G401 (cell line): ENCODE data around the gene OR9Q2. TPM values are rescaled to one million over a fixed set of nuclear protein-coding genes. Genes with fewer than 3 reads are reported as not detected.
"Not testable (repeated sequence)": the region's sequence is repeated elsewhere in the genome, so short reads cannot be mapped to it uniquely, and the experiment has no call there.

Experiments used
- DNase-seq: peaks from one replicate; pipeline ENCODE4 v3.0.0-alpha.2; 2015; ENCODE audit warnings: low spot score
- in situ Hi-C: cut with HindIII; loops from 2 replicates; pipeline ENCODE4 v1.10.0; 2016; ENCODE audit warnings: low sequenced_read_pairs, mixed read lengths
- total RNA-seq: library from RNA; depleted of rRNA; stranded (reverse); fragments of >200 nt; shearing (Covaris generic); gene quantifications from 2 replicates; pipeline ENCODE4 v1.2.3, GENCODE V29; 2014; rRNA removed

Gene OR9Q2
- total RNA-seq: not detected in 2 replicates

GRCh38 chr11:58188770-58189169 is at the start of gene OR9Q2:
OR9Q2 (plus strand) TSS chr11:58189070; CDS start chr11:58190491, 1,421 bp downstream.
- no peak for DNase-seq
- in situ Hi-C loops: no loop called here

- in situ Hi-C loops: no loop called here
- DNase-seq: peak; percentile 20
Measured at GRCh38 chr11:58142761-58143160, 46.1 kb upstream of the OR9Q2 start.

GRCh38 chr11:58152781-58153180 is 36.1 kb upstream of the OR9Q2 start:
- in situ Hi-C loops: no loop called here
- no peak for DNase-seq

GRCh38 chr11:58164389-58164788 is 24.5 kb upstream of the OR9Q2 start:
- in situ Hi-C loops: no loop called here
- DNase-seq: no peak

- in situ Hi-C loops: no loop called here
- DNase-seq: no peak
Measured at GRCh38 chr11:58164990-58165389, 23.9 kb upstream of the OR9Q2 start.

GRCh38 chr11:58165504-58166106 is 23.3 kb upstream of the OR9Q2 start:
- DNase-seq: no peak
- in situ Hi-C loops: no loop called here

GRCh38 chr11:58177409-58178054 is 11.3 kb upstream of the OR9Q2 start:
- in situ Hi-C loops: no loop called here
- no peak for DNase-seq

GRCh38 chr11:58178444-58178843 is 10.4 kb upstream of the OR9Q2 start:
- in situ Hi-C loops: no loop called here
- DNase-seq: no peak

- in situ Hi-C loops: no loop called here
- no peak for DNase-seq
Measured at GRCh38 chr11:58179648-58180047, 9.2 kb upstream of the OR9Q2 start.

GRCh38 chr11:58186938-58187337 is 1.9 kb upstream of the OR9Q2 start:
- DNase-seq: no peak
- in situ Hi-C loops: no loop called here

- DNase-seq: no peak
- in situ Hi-C loops: no loop called here
Measured at GRCh38 chr11:58192229-58192628, 3.4 kb downstream of the OR9Q2 start.

- DNase-seq: no peak
- in situ Hi-C loops: no loop called here
Measured at GRCh38 chr11:58193391-58193790, 4.5 kb downstream of the OR9Q2 start.

GRCh38 chr11:58195939-58196338 is 7.1 kb downstream of the OR9Q2 start:
- DNase-seq: no peak
- in situ Hi-C loops: no loop called here

GRCh38 chr11:58199271-58199670 is 10.4 kb downstream of the OR9Q2 start:
- in situ Hi-C loops: no loop called here
- no peak for DNase-seq

- in situ Hi-C loops: no loop called here
- DNase-seq: no peak
Measured at GRCh38 chr11:58204042-58204441, 15.2 kb downstream of the OR9Q2 start, which contains the start of gene OR1S2. OR1S2 (minus strand) TSS chr11:58204142; CDS start chr11:58204142, 0 bp downstream.

- in situ Hi-C loops, DNase-seq: not testable (repeated sequence)
Measured at GRCh38 chr11:58212420-58212819, 23.6 kb downstream of the OR9Q2 start, which contains the start of gene OR1S1. OR1S1 (plus strand) TSS chr11:58212720.

GRCh38 chr11:58216476-58216875 is 27.6 kb downstream of the OR9Q2 start:
- DNase-seq: no peak
- in situ Hi-C loops: no loop called here

- no peak for DNase-seq
- in situ Hi-C loops: no loop called here
Measured at GRCh38 chr11:58222721-58223120, 33.9 kb downstream of the OR9Q2 start.

- no peak for DNase-seq
- in situ Hi-C loops: no loop called here
Measured at GRCh38 chr11:58227956-58228615, 39.2 kb downstream of the OR9Q2 start.
